ENCODE results near the gene CIRBP. TPM values are rescaled to one million over a fixed set of nuclear protein-coding genes. Genes with fewer than 3 reads are reported as not detected.
A peak's percentile ranks its signal among the peaks of the same experiment; 100 is the strongest.

The CIRBP gene
- total RNA-seq, 1 donor from 2014 or later: 184 TPM

DNA sequence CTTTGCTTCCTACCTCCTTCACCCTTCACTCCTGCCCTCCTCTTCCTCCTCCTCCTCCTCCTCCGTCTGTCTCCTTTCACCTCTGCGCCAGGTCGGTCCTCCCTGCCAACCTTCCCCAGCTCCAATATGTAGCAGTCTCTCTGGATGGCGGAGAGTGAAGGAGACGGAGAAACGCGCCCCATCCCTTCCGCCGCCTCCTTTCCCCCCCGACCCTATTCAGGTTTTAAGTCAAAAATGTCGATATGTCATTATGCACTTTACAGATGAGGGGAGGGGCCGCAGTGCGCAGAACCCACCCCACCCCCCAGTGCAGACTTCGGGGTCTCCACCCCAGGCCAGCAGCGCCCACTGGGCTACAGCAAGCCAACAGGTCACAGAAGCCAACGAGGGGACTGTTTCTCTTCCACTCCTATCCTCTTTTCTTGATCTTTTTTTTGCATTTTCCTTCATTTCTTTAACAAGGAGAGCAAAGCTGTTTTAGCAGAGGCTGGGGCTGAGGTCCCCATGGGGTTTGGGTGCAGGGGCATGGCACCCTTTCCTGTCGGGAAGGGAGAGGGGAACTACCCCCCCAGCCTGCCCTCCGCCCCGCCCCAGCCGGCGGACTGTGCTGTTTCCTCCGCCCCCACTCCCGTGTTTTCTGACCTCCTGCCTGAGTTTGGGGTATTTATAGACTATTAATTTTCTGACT lies 11.5 kb upstream of the CIRBP start:
- H3K79me2 ChIP-seq (ENCODE audit: insufficient read depth, low read length): peaks cover 46% of the 10 kb centered on the region
- Mint-ChIP-seq H3K27ac (ENCODE audit: unreplicated experiment) (peak overlapping the region; percentile 75), H3K4me3 (ENCODE audit: unreplicated experiment) (peak overlapping the region; percentile 66), H3K36me3 (ENCODE audit: low read depth, unreplicated experiment) (peaks cover 6% of the 10 kb centered on the region), H3K27me3 (ENCODE audit: low read depth, unreplicated experiment) (no peaks in the 10 kb centered on the region), H3K9me3 (ENCODE audit: unreplicated experiment) (no peaks in the 10 kb centered on the region), H3K4me1 (ENCODE audit: low read depth, unreplicated experiment) (peaks cover 26% of the 10 kb centered on the region)
- H3K9ac ChIP-seq (ENCODE audit: low read length): peak overlapping the region; percentile 7
- TF ChIP-seq EZH2 (IDR thresholded peaks at IDR 0.05; ENCODE audit: insufficient read depth, low read length): no peak
- TF ChIP-seq, protein P1, sequence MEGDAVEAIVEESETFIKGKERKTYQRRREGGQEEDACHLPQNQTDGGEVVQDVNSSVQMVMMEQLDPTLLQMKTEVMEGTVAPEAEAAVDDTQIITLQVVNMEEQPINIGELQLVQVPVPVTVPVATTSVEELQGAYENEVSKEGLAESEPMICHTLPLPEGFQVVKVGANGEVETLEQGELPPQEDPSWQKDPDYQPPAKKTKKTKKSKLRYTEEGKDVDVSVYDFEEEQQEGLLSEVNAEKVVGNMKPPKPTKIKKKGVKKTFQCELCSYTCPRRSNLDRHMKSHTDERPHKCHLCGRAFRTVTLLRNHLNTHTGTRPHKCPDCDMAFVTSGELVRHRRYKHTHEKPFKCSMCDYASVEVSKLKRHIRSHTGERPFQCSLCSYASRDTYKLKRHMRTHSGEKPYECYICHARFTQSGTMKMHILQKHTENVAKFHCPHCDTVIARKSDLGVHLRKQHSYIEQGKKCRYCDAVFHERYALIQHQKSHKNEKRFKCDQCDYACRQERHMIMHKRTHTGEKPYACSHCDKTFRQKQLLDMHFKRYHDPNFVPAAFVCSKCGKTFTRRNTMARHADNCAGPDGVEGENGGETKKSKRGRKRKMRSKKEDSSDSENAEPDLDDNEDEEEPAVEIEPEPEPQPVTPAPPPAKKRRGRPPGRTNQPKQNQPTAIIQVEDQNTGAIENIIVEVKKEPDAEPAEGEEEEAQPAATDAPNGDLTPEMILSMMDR (IDR thresholded peaks at IDR 0.05; ENCODE audit: insufficient read depth, low read depth, low read length): no peak
- H3K4me2 ChIP-seq (ENCODE audit: low read length): peak overlapping the region; percentile 46
- peaks cover 22% of the 10 kb centered on the region for H3K36me3 ChIP-seq (ENCODE audit: insufficient read depth, low read length)
- H3K4me3 ChIP-seq (ENCODE audit: insufficient read depth, low read depth, low read length): no peak overlapping the region
- no peaks in the 10 kb centered on the region for H3K27me3 ChIP-seq (ENCODE audit: insufficient read depth, low read length)
- H3K9me3 ChIP-seq (ENCODE audit: insufficient read depth, low read depth, low read length): no peaks in the 10 kb centered on the region
- DNase-seq (ENCODE audit: low read depth): no peak
- peaks cover 74% of the 10 kb centered on the region for H3K4me1 ChIP-seq (ENCODE audit: insufficient read depth, low read length)
- no peak overlapping the region for H2AFZ ChIP-seq (ENCODE audit: low read depth, low read length)
- FAIRE-seq: no peak
- peak overlapping the region; percentile 69 for H3K27ac ChIP-seq (ENCODE audit: low read depth, low read length)
- H4K20me1 ChIP-seq (ENCODE audit: insufficient read depth, low read length): peaks cover 67% of the 10 kb centered on the region

DNA sequence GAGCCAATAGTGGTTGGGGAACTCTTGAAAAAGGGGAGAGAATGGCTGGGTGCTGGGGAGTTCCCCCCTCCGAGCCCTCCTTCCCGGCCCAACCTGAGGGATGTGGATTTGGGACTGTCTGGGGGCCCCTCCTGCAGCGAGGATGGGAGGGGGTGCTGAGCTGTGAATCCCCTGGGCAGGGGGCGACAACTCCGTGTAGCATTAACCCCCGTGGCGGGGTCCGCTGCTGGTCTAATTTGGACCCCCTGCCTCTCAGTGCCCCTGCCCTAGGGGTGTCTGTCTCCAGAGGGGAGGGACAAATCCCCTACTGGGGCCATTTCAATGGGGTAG lies 11.0 kb upstream of the CIRBP start:
- no peak for DNase-seq (ENCODE audit: low read depth)
- Mint-ChIP-seq H3K27me3 (ENCODE audit: low read depth, unreplicated experiment) (no peaks in the 10 kb centered on the region), H3K4me3 (ENCODE audit: unreplicated experiment) (no peak overlapping the region), H3K9me3 (ENCODE audit: unreplicated experiment) (no peaks in the 10 kb centered on the region), H3K36me3 (ENCODE audit: low read depth, unreplicated experiment) (peaks cover 6% of the 10 kb centered on the region), H3K27ac (ENCODE audit: unreplicated experiment) (peak overlapping the region; percentile 75), H3K4me1 (ENCODE audit: low read depth, unreplicated experiment) (peaks cover 28% of the 10 kb centered on the region)
- peak overlapping the region; percentile 46 for H3K4me2 ChIP-seq (ENCODE audit: low read length)
- H3K79me2 ChIP-seq (ENCODE audit: insufficient read depth, low read length): peaks cover 43% of the 10 kb centered on the region
- no peak for TF ChIP-seq EZH2 (IDR thresholded peaks at IDR 0.05; ENCODE audit: insufficient read depth, low read length)
- TF ChIP-seq, protein P1 (IDR thresholded peaks at IDR 0.05; ENCODE audit: insufficient read depth, low read depth, low read length): no peak
- peaks cover 22% of the 10 kb centered on the region for H3K36me3 ChIP-seq (ENCODE audit: insufficient read depth, low read length)
- no peaks in the 10 kb centered on the region for H3K27me3 ChIP-seq (ENCODE audit: insufficient read depth, low read length)
- peak overlapping the region; percentile 7 for H3K9ac ChIP-seq (ENCODE audit: low read length)
- H3K4me1 ChIP-seq (ENCODE audit: insufficient read depth, low read length): peaks cover 77% of the 10 kb centered on the region
- H2AFZ ChIP-seq (ENCODE audit: low read depth, low read length): no peak overlapping the region
- no peaks in the 10 kb centered on the region for H3K9me3 ChIP-seq (ENCODE audit: insufficient read depth, low read depth, low read length)
- H3K4me3 ChIP-seq (ENCODE audit: insufficient read depth, low read depth, low read length): no peak overlapping the region
- peaks cover 67% of the 10 kb centered on the region for H4K20me1 ChIP-seq (ENCODE audit: insufficient read depth, low read length)
- no peak for FAIRE-seq
- peak overlapping the region; percentile 69 for H3K27ac ChIP-seq (ENCODE audit: low read depth, low read length)

DNA sequence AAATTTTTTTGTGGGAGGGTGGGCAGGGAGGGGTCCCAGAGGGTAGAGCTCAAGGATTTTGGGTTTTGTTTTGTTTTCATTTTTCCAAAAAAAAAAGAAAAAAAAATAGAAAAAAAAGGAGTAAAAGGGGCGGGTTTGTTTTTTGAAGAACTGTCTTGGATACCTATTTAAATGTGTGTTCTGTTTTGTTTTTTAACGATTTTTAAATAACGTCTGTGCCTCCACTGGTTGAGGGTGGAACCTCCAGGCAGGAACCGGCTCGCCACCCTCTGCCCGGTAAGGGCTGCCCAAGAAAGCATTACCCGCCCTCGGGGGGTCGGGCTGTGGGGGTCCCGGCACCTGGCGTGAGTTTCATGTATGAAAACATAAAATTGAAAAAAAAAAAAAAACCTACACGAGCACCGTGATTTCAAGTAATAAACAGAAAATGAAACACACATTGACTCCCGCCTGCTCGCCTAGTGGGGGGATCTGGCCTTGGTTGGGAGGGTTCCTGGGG lies 10.4 kb upstream of the CIRBP start:
- peaks cover 62% of the 10 kb centered on the region for H4K20me1 ChIP-seq (ENCODE audit: insufficient read depth, low read length)

More for the DNA sequence above, 10.4 kb upstream of the CIRBP start:
- Mint-ChIP-seq H3K36me3 (ENCODE audit: low read depth, unreplicated experiment) (peaks cover 6% of the 10 kb centered on the region), H3K4me3 (ENCODE audit: unreplicated experiment) (no peak overlapping the region), H3K27me3 (ENCODE audit: low read depth, unreplicated experiment) (no peaks in the 10 kb centered on the region), H3K9me3 (ENCODE audit: unreplicated experiment) (no peaks in the 10 kb centered on the region), H3K27ac (ENCODE audit: unreplicated experiment) (peak overlapping the region; percentile 92), H3K4me1 (ENCODE audit: low read depth, unreplicated experiment) (peaks cover 32% of the 10 kb centered on the region)
- Histone ChIP-seq H3K4me2 (ENCODE audit: low read length) (peak overlapping the region; percentile 46), H3K4me1 (ENCODE audit: insufficient read depth, low read length) (peaks cover 72% of the 10 kb centered on the region), H2AFZ (ENCODE audit: low read depth, low read length) (no peak overlapping the region), H3K79me2 (ENCODE audit: insufficient read depth, low read length) (peaks cover 36% of the 10 kb centered on the region), H3K36me3 (ENCODE audit: insufficient read depth, low read length) (peaks cover 22% of the 10 kb centered on the region), H3K9ac (ENCODE audit: low read length) (peak overlapping the region; percentile 52), H3K9me3 (ENCODE audit: insufficient read depth, low read depth, low read length) (no peaks in the 10 kb centered on the region), H3K27ac (ENCODE audit: low read depth, low read length) (peak overlapping the region; percentile 69), H3K27me3 (ENCODE audit: insufficient read depth, low read length) (no peaks in the 10 kb centered on the region), H3K4me3 (ENCODE audit: insufficient read depth, low read depth, low read length) (no peak overlapping the region)
- TF ChIP-seq, protein P1 (IDR thresholded peaks at IDR 0.05; ENCODE audit: insufficient read depth, low read depth, low read length): no peak
- no peak for TF ChIP-seq EZH2 (IDR thresholded peaks at IDR 0.05; ENCODE audit: insufficient read depth, low read length)
- no peak for FAIRE-seq
- no peak for DNase-seq (ENCODE audit: low read depth)

All from astrocyte (in vitro differentiated cells and primary cell).